Breast epithelium (tissue), 4 donors: ENCODE measurements around the gene FABP2. TPM values are rescaled to one million over a fixed set of nuclear protein-coding genes. Genes with fewer than 3 reads are reported as not detected.
"Not testable (repeated sequence)": the region's sequence is repeated elsewhere in the genome, so short reads cannot be mapped to it uniquely, and the experiment has no call there.

Experiments used
- DNase-seq, 2 donors: peaks; one replicate each; pipeline ENCODE4 v3.0.0-alpha.2; 2019; ENCODE audit warnings: low spot score in 2 of 2
- H3K27ac ChIP-seq, 2 donors: fragments of 200-600 bp; sonication (generic) in 1 of 2; one replicate each; pipeline ENCODE4 v1.5.1; 2016 to 2019; ENCODE audit warnings: mild to moderate bottlenecking in 1 of 2
- H3K27me3 ChIP-seq, 2 donors: fragments of 200-600 bp; sonication (generic) in 1 of 2; one replicate each; pipeline versions ENCODE4 v1.5.1 to v1.6.0; 2017 to 2019; ENCODE audit warnings: control low read depth in 1 of 2, mild to moderate bottlenecking in 1 of 2
- H3K36me3 ChIP-seq: fragments of 200-600 bp; one replicate; pipeline ENCODE4 v1.5.1; 2019
- H3K4me1 ChIP-seq, 2 donors: fragments of 200-600 bp; sonication (generic); one replicate each; pipeline ENCODE4 v1.5.1; 2016 to 2019; ENCODE audit warnings: control low read depth in 1 of 2
- H3K4me3 ChIP-seq, 3 donors: fragments of 200-600 bp; sonication (generic); 1 replicate in 2 of 3; 2 replicates in 1 of 3; pipeline ENCODE4 v1.5.1; 2016 to 2019; ENCODE audit warnings: mild to moderate bottlenecking in 3 of 3, moderate library complexity in 2 of 3
- H3K9me3 ChIP-seq, 2 donors: fragments of 200-600 bp; sonication (generic) in 1 of 2; one replicate each; pipeline ENCODE4 v1.5.1; 2016 to 2019; ENCODE audit warnings: control low read depth in 1 of 2
- POLR2A ChIP-seq: fragments of 450-650 bp; IDR thresholded peaks from one replicate; pipeline ENCODE4 v1.6.1; 2016; ENCODE audit warnings: antibody characterized with exemption, mild to moderate bottlenecking, moderate library complexity
- POLR2AphosphoS5 ChIP-seq, 3 donors: sonication (generic); formaldehyde crosslinking; IDR thresholded peaks; one replicate each; pipeline ENCODE4 v1.6.1; 2017; ENCODE audit warnings: antibody characterized with exemption in 3 of 3
- intact Hi-C: fragments of 100-400 bp; cut with DNase I; formaldehyde crosslinking; loops from one replicate; pipeline ENCODE4 v1.15.1; 2023; ENCODE audit warnings: low total_unique reads
- total RNA-seq, 3 donors: library from RNA; depleted of rRNA; stranded (reverse); fragments of >200 nt; gene quantifications; one replicate each; pipeline ENCODE4 v1.1.0, GENCODE V29; 2016
- TF ChIP-seq, protein P1 (sequence below), 3 donors: fragments of 450-650 bp; IDR thresholded peaks; one replicate each; pipeline ENCODE4 v1.5.1; 2016 to 2017; ENCODE audit warnings: antibody characterized with exemption in 3 of 3, mild to moderate bottlenecking in 3 of 3, moderate library complexity in 3 of 3

The FABP2 gene
- total RNA-seq, 3 donors from 2014 or later, result not detected

DNA sequence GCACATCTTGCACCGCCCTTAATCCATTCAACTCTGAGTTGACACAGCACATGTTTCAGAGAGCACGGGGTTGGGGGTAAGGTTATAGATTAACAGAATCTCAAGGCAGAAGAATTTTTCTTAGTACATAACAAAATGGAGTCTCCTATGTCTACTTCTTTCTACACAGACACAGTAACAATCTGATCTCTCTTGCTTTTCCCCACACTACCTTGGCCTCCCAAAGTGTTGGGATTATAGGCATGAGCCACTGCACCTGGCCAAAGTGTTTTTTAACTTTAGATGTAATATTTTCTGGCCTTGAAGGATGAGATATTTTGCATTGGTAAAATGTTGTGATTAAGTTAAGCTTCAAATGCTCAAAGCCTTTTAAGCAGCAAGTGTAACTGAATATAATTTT, 21.4 kb upstream of the FABP2 start:
- H3K27ac ChIP-seq, H3K4me1 ChIP-seq, H3K36me3 ChIP-seq, H3K9me3 ChIP-seq, DNase-seq, H3K27me3 ChIP-seq, intact Hi-C loops, H3K4me3 ChIP-seq: not testable (repeated sequence)

DNA sequence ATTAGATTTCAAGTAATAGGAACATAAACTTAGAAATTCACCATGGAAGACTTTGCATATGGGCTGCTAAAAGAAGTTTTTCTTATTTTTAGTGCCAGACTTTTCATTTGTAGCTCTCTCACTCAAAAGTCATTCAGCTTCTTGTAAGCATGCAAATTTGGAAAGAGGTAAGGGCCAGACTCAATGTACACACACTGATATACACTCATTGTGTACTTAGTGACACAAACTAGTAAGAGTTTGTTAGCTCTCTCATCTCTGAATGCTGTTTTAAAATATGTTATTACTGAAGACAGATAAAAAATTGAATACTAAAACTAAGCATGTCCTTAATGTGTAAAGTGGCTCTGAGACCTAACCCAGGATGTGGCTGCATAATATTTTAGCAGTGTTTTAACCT, 18.0 kb upstream of the FABP2 start:
- intact Hi-C loops, H3K4me1 ChIP-seq: not testable (repeated sequence)

DNA sequence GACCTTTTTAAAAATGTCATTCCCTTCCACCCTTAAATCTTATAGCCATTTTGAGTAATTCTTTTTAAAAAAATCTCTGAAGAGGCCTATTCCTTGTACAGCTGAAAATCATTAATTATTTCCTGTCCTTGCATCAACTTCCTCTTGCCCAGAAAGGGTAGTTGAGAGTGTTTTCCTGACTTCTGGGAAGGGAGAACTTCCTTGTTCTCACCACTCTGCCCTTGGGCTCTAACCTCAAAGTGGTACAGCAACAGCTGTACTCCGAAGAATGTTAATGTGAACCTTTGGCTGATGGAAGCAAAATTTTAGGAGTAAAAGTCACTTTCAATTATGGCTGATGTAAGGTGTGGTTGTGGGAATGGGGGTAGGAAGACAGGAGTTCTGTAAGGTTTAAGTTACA, 15.1 kb upstream of the FABP2 start:
- Histone ChIP-seq H3K27ac (peak overlapping the region in 1 of 2 donors; percentile 61), H3K9me3 (no peaks in the 10 kb centered on the region), H3K4me3 (no peak overlapping the region), H3K4me1 (no peaks in the 10 kb centered on the region), H3K36me3 (no peaks in the 10 kb centered on the region), H3K27me3 (no peaks in the 10 kb centered on the region)
- intact Hi-C loops, result no loop called here
- DNase-seq, result no peak
- TF ChIP-seq POLR2AphosphoS5 (IDR thresholded peaks at IDR 0.05) (no peak), POLR2A (no peak)
- TF ChIP-seq, protein P1, sequence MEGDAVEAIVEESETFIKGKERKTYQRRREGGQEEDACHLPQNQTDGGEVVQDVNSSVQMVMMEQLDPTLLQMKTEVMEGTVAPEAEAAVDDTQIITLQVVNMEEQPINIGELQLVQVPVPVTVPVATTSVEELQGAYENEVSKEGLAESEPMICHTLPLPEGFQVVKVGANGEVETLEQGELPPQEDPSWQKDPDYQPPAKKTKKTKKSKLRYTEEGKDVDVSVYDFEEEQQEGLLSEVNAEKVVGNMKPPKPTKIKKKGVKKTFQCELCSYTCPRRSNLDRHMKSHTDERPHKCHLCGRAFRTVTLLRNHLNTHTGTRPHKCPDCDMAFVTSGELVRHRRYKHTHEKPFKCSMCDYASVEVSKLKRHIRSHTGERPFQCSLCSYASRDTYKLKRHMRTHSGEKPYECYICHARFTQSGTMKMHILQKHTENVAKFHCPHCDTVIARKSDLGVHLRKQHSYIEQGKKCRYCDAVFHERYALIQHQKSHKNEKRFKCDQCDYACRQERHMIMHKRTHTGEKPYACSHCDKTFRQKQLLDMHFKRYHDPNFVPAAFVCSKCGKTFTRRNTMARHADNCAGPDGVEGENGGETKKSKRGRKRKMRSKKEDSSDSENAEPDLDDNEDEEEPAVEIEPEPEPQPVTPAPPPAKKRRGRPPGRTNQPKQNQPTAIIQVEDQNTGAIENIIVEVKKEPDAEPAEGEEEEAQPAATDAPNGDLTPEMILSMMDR (IDR thresholded peaks at IDR 0.05), result no peak

More for the DNA sequence above, 18.0 kb upstream of the FABP2 start:
- not testable (repeated sequence) for H3K9me3 ChIP-seq, H3K27me3 ChIP-seq, H3K27ac ChIP-seq, H3K36me3 ChIP-seq, DNase-seq, H3K4me3 ChIP-seq

DNA sequence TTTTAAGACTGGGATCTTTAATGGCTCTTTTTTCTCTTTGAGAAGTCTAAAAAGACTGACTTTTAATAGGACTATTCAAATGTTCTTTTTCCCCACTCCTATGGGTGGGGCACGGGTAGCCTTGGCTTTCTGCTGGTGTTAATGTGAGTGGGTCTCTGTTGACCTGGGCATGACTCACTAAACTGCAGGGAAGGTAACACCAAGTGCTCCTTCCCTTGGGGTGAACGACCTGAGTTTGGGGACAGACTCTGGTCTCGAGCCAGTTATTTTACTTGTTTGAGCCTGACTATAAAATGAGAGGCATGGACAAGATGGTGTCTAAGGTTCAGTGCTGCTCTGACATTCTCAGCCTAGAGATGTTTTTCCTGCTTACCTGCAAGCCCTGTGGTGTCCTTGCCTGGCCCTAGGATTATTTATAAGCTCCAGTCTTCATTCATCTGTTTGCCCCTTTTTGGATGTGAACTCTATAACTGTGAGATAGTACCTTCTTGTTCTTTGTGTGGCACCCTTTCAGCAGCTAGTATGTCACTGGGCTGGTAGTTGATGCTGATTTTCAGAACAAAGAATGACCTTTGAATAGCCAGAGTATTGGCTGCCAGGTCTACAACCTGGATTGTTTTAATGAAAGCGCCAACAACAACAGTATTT, 14.5 kb upstream of the FABP2 start:
- H3K9me3 ChIP-seq, H3K4me1 ChIP-seq, H3K36me3 ChIP-seq, H3K27me3 ChIP-seq, H3K4me3 ChIP-seq, DNase-seq, intact Hi-C loops: not testable (repeated sequence)
- H3K27ac ChIP-seq, result peak overlapping the region in 1 of 2 donors; percentile 61

DNA sequence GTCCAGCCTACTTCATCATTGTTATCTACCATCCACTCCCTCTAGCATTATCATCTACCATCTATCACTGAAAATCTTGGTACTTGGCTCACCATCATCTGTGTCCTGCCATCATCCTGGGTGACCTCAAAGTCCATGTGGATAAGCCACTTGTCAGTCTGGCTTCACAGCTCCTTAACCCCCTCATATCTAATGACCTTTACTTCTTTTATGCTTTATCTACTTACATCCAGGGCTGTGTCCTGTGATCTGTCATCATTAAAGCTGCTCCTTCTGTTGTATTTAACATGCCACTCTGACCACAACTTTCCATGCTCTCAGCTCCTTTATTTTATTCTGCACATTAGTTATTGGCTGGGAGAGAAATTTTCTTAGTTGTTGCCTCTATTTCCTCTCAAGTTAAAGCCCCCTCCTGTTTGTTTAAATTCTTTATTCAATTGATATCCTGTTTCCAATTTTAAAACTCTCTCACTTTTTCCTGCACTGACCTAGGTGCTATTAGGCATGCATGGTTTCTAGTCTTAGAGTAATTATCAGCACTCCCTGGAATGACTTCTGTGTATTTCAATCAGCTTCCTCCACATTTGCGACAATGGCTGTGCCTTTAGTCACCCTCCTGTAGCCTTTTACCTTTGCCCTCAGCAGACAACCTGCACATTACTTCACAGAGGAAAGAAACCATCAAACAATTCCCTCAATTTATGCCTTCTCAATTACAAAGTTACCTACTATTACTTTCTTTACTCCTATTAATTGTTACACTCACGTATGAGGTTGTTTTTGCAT, 8.1 kb upstream of the FABP2 start:
- no peak overlapping the region for H3K4me3 ChIP-seq
- no peaks in the 10 kb centered on the region for H3K36me3 ChIP-seq
- no peaks in the 10 kb centered on the region for H3K27me3 ChIP-seq
- H3K9me3 ChIP-seq, result no peaks in the 10 kb centered on the region
- DNase-seq, result no peak
- intact Hi-C loops, result no loop called here
- H3K27ac ChIP-seq, result no peak overlapping the region
- TF ChIP-seq POLR2A, result no peak
- TF ChIP-seq, protein P1 (IDR thresholded peaks at IDR 0.05), result no peak
- TF ChIP-seq POLR2AphosphoS5 (IDR thresholded peaks at IDR 0.05), result no peak
- no peaks in the 10 kb centered on the region for H3K4me1 ChIP-seq

DNA sequence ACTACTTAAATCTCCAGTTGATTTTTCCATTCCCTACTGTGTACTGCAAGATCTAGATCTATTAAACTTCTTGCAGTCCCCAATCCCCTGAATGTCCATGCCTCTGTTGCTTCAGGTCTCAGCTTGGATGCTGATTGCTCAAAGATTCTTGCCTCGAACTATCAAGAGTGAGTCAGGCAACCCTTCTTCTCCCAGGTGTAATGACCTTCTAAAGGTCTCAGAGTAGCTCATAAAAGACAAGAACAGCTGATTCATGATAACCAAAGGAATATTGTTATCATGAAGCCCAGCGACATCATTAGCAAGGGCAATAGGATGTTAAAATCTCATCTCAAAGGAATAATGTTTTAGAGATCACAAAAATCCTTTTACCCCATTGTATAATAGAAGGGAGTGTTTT, 6.8 kb upstream of the FABP2 start:
- no peak overlapping the region for H3K4me3 ChIP-seq
- TF ChIP-seq POLR2A (no peak), POLR2AphosphoS5 (IDR thresholded peaks at IDR 0.05) (no peak)
- TF ChIP-seq, protein P1 (IDR thresholded peaks at IDR 0.05), result no peak
- no peaks in the 10 kb centered on the region for H3K36me3 ChIP-seq
- H3K27me3 ChIP-seq, result no peaks in the 10 kb centered on the region
- H3K9me3 ChIP-seq, result no peaks in the 10 kb centered on the region
- no peaks in the 10 kb centered on the region for H3K4me1 ChIP-seq
- no peak for DNase-seq
- H3K27ac ChIP-seq, result no peak overlapping the region
- intact Hi-C loops, result no loop called here
